GM13976 (cell line): ENCODE measurements around the gene GRIK3.

Experiments
- DNase-seq: peaks from one replicate; pipeline ENCODE4 v3.0.0; 2012; ENCODE audit warnings: low spot score
- in situ Hi-C: fragments of 300-500 bp; cut with MboI; formaldehyde crosslinking; loops from one replicate; pipeline ENCODE4 v1.12.0; 2022; ENCODE audit warnings: low sequenced_read_pairs, mixed read lengths, inconsistent platforms; ENCODE audit not compliant: unreplicated experiment
- TF ChIP-seq, protein P1 (sequence below): IDR thresholded peaks from 2 replicates; pipeline ENCODE4 v1.5.1; 2012; ENCODE audit warnings: borderline replicate concordance, mild to moderate bottlenecking; ENCODE audit not compliant: insufficient read depth; ENCODE audit errors: extremely low read depth, missing control alignments, control extremely low read depth

Gene GRIK3

DNA sequence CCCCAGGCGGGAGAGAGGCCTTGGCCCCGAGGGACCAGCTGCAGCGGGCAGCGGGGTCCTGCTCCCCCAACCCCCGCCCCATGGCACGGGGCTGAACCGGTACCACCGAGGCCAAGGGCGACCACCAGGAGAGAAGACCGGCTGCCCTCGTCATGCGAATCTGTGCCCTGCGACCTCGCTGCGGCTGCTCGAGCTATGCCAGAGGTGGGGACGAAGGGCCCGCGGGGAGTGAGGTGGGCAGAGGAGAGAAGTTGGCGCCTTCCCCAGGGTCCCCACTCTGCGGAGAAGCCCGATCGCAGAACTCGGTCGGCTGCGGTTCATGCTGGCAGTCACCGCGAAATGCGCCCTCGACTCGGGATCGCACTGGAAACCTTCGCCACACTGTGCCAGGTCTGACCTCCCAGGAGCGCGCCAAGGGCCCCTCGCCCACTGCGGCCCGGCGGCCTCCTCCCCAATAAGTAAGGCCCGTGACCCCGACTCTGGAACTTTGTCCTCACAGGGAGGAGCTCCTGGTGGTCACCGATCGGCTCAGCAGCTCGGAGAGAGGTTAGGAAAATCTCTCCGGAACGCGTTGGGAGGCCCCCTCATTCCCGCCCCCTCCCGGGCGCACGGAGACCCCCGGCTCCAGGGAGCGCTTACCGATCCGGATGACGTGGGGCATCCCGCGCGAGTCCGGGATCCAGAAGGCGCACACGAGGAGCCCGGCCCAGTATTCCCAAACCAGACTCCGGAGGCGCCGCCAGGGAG, 787 bp downstream of the GRIK3 start:
- TF ChIP-seq, protein P1, sequence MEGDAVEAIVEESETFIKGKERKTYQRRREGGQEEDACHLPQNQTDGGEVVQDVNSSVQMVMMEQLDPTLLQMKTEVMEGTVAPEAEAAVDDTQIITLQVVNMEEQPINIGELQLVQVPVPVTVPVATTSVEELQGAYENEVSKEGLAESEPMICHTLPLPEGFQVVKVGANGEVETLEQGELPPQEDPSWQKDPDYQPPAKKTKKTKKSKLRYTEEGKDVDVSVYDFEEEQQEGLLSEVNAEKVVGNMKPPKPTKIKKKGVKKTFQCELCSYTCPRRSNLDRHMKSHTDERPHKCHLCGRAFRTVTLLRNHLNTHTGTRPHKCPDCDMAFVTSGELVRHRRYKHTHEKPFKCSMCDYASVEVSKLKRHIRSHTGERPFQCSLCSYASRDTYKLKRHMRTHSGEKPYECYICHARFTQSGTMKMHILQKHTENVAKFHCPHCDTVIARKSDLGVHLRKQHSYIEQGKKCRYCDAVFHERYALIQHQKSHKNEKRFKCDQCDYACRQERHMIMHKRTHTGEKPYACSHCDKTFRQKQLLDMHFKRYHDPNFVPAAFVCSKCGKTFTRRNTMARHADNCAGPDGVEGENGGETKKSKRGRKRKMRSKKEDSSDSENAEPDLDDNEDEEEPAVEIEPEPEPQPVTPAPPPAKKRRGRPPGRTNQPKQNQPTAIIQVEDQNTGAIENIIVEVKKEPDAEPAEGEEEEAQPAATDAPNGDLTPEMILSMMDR, result no peak
- DNase-seq, result peak; percentile 30
- in situ Hi-C loops, result no loop called here

DNA sequence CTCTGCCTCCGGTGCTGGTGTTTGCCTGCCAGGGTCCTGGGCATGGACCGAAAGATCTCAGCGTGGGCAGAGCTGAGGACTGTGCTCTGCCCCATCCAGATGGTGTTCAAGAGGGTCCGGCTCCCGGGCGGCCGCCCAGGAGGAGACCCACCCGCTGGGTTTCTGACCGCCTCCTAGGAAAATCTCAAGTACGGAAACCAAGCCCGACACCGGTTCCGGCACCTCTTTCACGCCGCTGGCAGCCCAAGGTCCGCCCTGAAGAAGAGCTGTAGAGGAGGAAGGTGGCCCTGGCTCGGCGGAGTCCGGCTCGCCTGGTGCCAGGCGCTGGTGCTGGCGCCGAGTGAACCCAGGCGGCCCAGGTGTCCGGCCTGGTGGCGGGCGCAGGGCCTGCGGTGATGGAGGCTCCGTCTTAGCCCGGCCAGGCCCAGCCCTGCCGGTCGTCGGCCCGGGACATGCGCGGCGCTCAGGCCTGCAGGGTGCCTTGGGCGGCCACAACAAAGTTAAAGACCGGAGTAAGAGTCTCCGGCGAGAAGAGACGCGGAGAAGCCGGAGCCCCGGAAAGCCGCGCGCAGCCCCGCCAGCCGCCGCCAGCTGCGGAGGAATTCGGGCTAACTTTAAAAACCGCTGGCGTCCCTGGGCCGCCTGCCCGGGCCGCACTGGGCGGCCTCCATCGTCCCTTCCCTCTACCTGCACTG, 1.5 kb downstream of the GRIK3 start:
- in situ Hi-C loops, result no loop called here
- TF ChIP-seq, protein P1, result no peak
- no peak for DNase-seq

GRCh38 chr1:37031871-37032270, 2.4 kb downstream of the GRIK3 start:
- in situ Hi-C loops, result no loop called here
- TF ChIP-seq, protein P1, result no peak
- no peak for DNase-seq

DNA sequence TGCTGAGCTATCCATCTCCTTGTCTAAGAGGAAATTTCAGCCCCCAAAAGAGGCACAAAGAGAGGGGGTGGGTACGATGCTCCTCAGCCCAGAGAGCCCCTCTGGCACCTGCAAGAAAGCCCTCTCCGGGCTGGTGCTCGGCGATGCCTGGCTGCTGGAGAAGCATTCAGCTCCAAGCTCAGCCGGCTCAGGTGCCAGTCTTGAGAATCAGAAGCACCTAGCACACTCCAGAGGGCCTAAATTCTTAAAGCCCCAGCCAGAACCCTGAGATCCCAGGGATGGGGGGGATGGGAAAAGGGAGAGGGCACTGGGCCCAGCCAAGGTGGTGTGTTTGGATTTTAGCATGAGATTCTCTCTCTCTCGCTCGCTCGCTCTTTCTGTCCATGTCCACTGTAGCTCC, 2.9 kb downstream of the GRIK3 start:
- no peak for DNase-seq
- in situ Hi-C loops, result no loop called here
- TF ChIP-seq, protein P1, result no peak

GRCh38 chr1:37028981-37029617, 5.2 kb downstream of the GRIK3 start:
- in situ Hi-C loops, result no loop called here

GRCh38 chr1:37021502-37021901, 12.8 kb downstream of the GRIK3 start:
- DNase-seq, result no peak
- in situ Hi-C loops, result no loop called here
- TF ChIP-seq, protein P1, result no peak

More at GRCh38 chr1:37028981-37029617, 5.2 kb downstream of the GRIK3 start:
- TF ChIP-seq, protein P1, result no peak
- no peak for DNase-seq
